ENCODE results near the gene THADA. TPM values are rescaled to one million over a fixed set of nuclear protein-coding genes. Genes with fewer than 3 reads are reported as not detected.

The THADA gene
- total RNA-seq, 1 experiment from 2014 or later: 20.1 TPM

GRCh38 chr2:43191947-43192516 lies 403.8 kb downstream of the THADA start:
- Histone ChIP-seq H2BK120ac (ENCODE audit: low read depth, low read length, poor library complexity, severe bottlenecking) (no peak overlapping the region), H3K27me3 (ENCODE audit: insufficient read depth, low read length) (no peaks in the 10 kb centered on the region), H4K5ac (ENCODE audit: insufficient read length, low read depth, low read length) (no peak overlapping the region), H2BK5ac (ENCODE audit: insufficient read length, low read length) (no peak overlapping the region), H2AFZ (ENCODE audit: low read length) (no peak overlapping the region), H3K14ac (ENCODE audit: insufficient read depth, low read length) (no peak overlapping the region), H2BK12ac (ENCODE audit: insufficient read length, low read depth, low read length) (no peak overlapping the region), H3K79me1 (ENCODE audit: insufficient read depth, low read depth, low read length, poor library complexity, severe bottlenecking) (no peaks in the 10 kb centered on the region), H3T11ph (ENCODE audit: low read length) (no peak overlapping the region), H4K91ac (ENCODE audit: insufficient read length, low read depth, low read length) (no peak overlapping the region), H2BK15ac (ENCODE audit: low read depth, low read length) (no peak overlapping the region), H2AK5ac (ENCODE audit: insufficient read length, low read length) (no peak overlapping the region), H3K4me2 (ENCODE audit: insufficient read depth, insufficient read length, low read length) (no peak overlapping the region), H4K20me1 (ENCODE audit: control insufficient read depth, insufficient read depth, insufficient read length) (no peaks in the 10 kb centered on the region), H3K9ac (ENCODE audit: extremely low read depth, insufficient read length, low read length) (no peak overlapping the region), H3K23ac (ENCODE audit: insufficient read length, low read depth, low read length) (no peak overlapping the region), H3K27ac (ENCODE audit: insufficient read length, low read depth, low read length) (no peak overlapping the region), H3K9me3 (ENCODE audit: control insufficient read depth, low read depth, low read length) (no peaks in the 10 kb centered on the region), H3K4ac (ENCODE audit: low read depth, low read length) (no peak overlapping the region), H3K4me1 (ENCODE audit: insufficient read depth, low read length) (no peaks in the 10 kb centered on the region; the same call in 1 of the 2 replicates), H3K18ac (ENCODE audit: insufficient read length, low read depth, low read length) (no peak overlapping the region), H3K79me2 (ENCODE audit: insufficient read depth, low read length) (no peaks in the 10 kb centered on the region), H3K56ac (ENCODE audit: insufficient read length, low read depth, low read length) (no peak overlapping the region), H2BK20ac (ENCODE audit: low read depth, low read length, poor library complexity, severe bottlenecking) (no peak overlapping the region), H4K8ac (replicated peaks; ENCODE audit: insufficient read length, low read depth, low read length) (no peak overlapping the region), H3K23me2 (ENCODE audit: insufficient read length, low read depth, low read length, poor library complexity, severe bottlenecking) (no peaks in the 10 kb centered on the region)
- Mint-ChIP-seq H3K27me3 (ENCODE audit: low read depth) (no peaks in the 10 kb centered on the region), H3K4me1 (peaks cover 25 to 32% of the 10 kb centered on the region in 2 experiments), H3K9me3 (no peaks in the 10 kb centered on the region), H3K27ac (peak overlapping the region; percentile 62 to 84 (median 67); a peak in 5 of 7 replicates), H3K36me3 (ENCODE audit: insufficient read depth in 1 of 3, low read depth in 3 of 3) (no peaks in the 10 kb centered on the region), H3K4me3 (no peak overlapping the region)
- DNase-seq: peak; percentile 70
- WGBS (ENCODE audit: extremely low coverage, insufficient read length, low lambda C conversion rate): no CpG with 5 or more reads among the region's 3 CpGs
- TF ChIP-seq CTCF (conservative IDR thresholded peaks at IDR 0.05): peak; percentile 66; the same call in 2 of the 3 replicates

Data from H9 (cell line).